ENCODE measurements around the gene ACSF3. TPM values are rescaled to one million over a fixed set of nuclear protein-coding genes. Genes with fewer than 3 reads are reported as not detected.

Gene ACSF3
- total RNA-seq, 1 donor from 2014 or later, result 78.0 TPM

GRCh38 chr16:89118361-89119165 is 24.9 kb downstream of the ACSF3 start:
- ChIA-PET POLR2A (interaction anchor here (1.0 kb wide), 1 partner anchor 150 kb away, joined by 3 read pairs; no protein-coding TSS in a partner anchor), CTCF (no interaction called here)
- no peaks in the 10 kb centered on the region for H3K9me3 Mint-ChIP-seq
- H3K27ac Mint-ChIP-seq, result no peak overlapping the region
- peaks cover 75% of the 10 kb centered on the region for H3K36me3 Mint-ChIP-seq (ENCODE audit: low read depth)
- no peaks in the 10 kb centered on the region for H3K27me3 Mint-ChIP-seq
- DNase-seq (no peak), ATAC-seq (ENCODE audit: low read depth) (no peak)
- no peak overlapping the region for H3K4me3 Mint-ChIP-seq
- TF ChIP-seq CTCF (IDR thresholded peaks at IDR 0.05), result no peak
- H3K4me1 Mint-ChIP-seq, result peaks cover 24% of the 10 kb centered on the region
- intact Hi-C loops (cut with micrococcal nuclease), result loop anchor here (5.0 kb wide), 1 partner anchor 151 kb away; no protein-coding TSS in a partner anchor

GRCh38 chr16:89119166-89119621 is 25.5 kb downstream of the ACSF3 start:
- H3K27ac Mint-ChIP-seq, result no peak overlapping the region
- H3K4me1 Mint-ChIP-seq, result peaks cover 26% of the 10 kb centered on the region
- peaks cover 78% of the 10 kb centered on the region for H3K36me3 Mint-ChIP-seq (ENCODE audit: low read depth)
- H3K4me3 Mint-ChIP-seq, result no peak overlapping the region
- POLR2A ChIA-PET, result interaction anchor here (1.0 kb wide), 1 partner anchor 151 kb away, joined by 3 read pairs; no protein-coding TSS in a partner anchor
- intact Hi-C loops (cut with micrococcal nuclease), result loop anchor here (5.0 kb wide), 1 partner anchor 152 kb away; no protein-coding TSS in a partner anchor
- no peak for TF ChIP-seq CTCF (IDR thresholded peaks at IDR 0.05)
- no peaks in the 10 kb centered on the region for H3K27me3 Mint-ChIP-seq
- CTCF ChIA-PET, result no interaction called here
- no peaks in the 10 kb centered on the region for H3K9me3 Mint-ChIP-seq
- DNase-seq, result no peak
- ATAC-seq (ENCODE audit: low read depth), result no peak

GRCh38 chr16:89119661-89120141 is 26.0 kb downstream of the ACSF3 start:
- ATAC-seq (ENCODE audit: low read depth), result no peak
- CTCF ChIA-PET, result no interaction called here
- Mint-ChIP-seq H3K4me1 (peaks cover 26% of the 10 kb centered on the region), H3K27ac (no peak overlapping the region), H3K36me3 (ENCODE audit: low read depth) (peaks cover 83% of the 10 kb centered on the region), H3K9me3 (no peaks in the 10 kb centered on the region), H3K4me3 (no peak overlapping the region), H3K27me3 (no peaks in the 10 kb centered on the region)
- no peak for TF ChIP-seq CTCF (IDR thresholded peaks at IDR 0.05)
- POLR2A ChIA-PET, result no interaction called here
- no peak for DNase-seq
- intact Hi-C loops (cut with micrococcal nuclease), result loop anchor here (5.0 kb wide), 1 partner anchor 152 kb away; no protein-coding TSS in a partner anchor

DNA sequence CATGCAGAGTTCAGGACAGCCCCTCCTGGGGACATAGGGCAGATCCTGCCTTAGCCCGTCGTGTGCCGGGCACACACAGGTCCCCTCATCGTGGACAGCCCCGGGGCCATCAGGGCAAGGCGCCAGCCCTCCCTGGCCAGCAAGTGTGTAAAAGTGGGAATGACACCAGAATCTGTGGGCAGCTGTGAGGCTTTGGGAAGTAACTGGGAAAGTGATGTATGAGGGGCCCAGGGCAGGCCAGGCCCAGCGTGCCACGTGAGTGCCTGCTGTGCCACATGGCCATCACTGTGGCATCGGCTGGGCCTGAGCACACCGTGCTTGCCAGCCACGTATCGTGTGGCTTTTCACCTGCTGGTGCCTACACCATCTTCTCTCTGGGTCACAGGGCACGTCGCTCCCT is 26.6 kb downstream of the ACSF3 start:
- intact Hi-C loops (cut with micrococcal nuclease), result no loop called here
- DNase-seq, result no peak

More for the DNA sequence above, 26.6 kb downstream of the ACSF3 start:
- Mint-ChIP-seq H3K36me3 (ENCODE audit: low read depth) (peaks cover 80% of the 10 kb centered on the region), H3K27ac (no peak overlapping the region), H3K4me3 (no peak overlapping the region), H3K4me1 (peaks cover 26% of the 10 kb centered on the region), H3K27me3 (no peaks in the 10 kb centered on the region), H3K9me3 (no peaks in the 10 kb centered on the region)
- ATAC-seq (ENCODE audit: low read depth), result no peak
- TF ChIP-seq CTCF (IDR thresholded peaks at IDR 0.05), result no peak
- ChIA-PET POLR2A (no interaction called here), CTCF (no interaction called here)

Data from activated B cell treated with CpG ODN at 0.5 μM for 24 hours (primary cell).